GM19468 (cell line): ENCODE measurements around the gene POTEC.
"Not testable (repeated sequence)": the region's sequence is repeated elsewhere in the genome, so short reads cannot be mapped to it uniquely, and the experiment has no call there.

ENCODE experiments used
- ATAC-seq: cut with Tn5 transposase; IDR thresholded peaks from one replicate; pipeline ENCODE4 v1.9.1; 2021; ENCODE audit warnings: mild to moderate bottlenecking, moderate library complexity, moderate number of reproducible peaks; ENCODE audit not compliant: unreplicated experiment; ENCODE audit errors: extremely low read depth

POTEC gene

GRCh38 chr18:14543446-14543964, at the start of gene POTEC:
TSS of gene POTEC (minus strand) at chr18:14543600. CDS start at chr18:14543146, 454 bp downstream.
- not testable (repeated sequence) for ATAC-seq

DNA sequence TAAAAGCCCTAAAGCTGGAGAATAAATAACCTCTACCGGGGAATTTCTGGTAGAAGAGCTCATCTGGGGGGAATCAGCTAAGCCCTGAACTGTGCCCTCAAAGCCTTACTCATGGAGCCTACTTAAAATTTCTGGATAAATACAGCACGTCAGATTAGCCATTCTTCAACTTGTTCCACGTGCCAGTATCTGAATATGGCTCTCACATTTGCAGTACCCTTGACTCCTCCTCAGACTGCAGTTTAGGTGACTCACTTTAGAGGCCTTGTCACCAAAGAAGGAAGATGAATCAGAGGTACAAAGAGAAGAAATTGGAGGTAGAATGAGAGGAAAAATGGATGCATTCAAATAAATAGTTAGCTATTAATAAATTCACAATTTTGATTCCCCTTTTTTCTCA, 34.6 kb upstream of the POTEC start:
- ATAC-seq = no peak

GRCh38 chr18:14559502-14559901, 16.1 kb upstream of the POTEC start:
- not testable (repeated sequence) for ATAC-seq

DNA sequence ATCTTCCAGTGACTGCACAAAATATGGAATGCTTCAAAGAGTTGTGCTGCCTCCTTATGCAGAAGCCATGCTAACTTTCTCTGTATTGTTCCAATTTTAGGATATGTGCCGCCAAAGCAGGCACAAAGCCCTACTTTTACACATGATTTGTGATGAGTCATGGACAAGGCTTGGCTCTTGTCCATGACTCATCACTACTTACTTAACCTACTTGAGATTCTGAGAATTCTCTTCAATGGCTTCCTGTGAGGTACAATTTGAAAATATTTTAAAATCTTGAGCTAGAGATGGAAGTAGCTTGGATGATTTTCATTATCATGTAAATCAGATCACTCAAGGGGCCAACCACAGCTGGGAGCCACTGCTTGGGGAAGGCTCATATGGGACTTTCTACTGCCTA, 11.7 kb downstream of the POTEC start:
- not testable (repeated sequence) for ATAC-seq

DNA sequence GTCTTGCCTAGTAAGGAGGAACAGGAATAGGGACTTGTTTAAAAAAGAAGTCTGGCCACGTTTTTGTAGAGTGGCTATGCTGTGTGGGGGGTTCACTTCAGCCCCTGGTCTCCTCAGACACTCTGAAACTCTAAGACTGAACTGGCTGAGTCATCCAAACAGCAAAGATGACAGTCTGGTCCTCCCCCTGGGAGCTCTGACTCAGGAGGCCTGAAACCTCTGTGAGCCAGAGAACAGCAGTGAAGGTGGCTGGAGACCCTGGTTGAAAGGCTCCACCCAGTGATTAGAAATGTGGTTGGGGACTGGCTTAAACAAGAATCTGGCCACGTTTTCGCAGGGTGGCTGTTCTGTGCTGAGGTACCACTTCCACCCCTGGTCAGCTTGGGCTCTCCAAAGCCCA, 32.7 kb downstream of the POTEC start:
- not testable (repeated sequence) for ATAC-seq

- ATAC-seq = not testable (repeated sequence)
These were observed 39.7 kb downstream of the POTEC start for GRCh38 chr18:14503691-14504090.

DNA sequence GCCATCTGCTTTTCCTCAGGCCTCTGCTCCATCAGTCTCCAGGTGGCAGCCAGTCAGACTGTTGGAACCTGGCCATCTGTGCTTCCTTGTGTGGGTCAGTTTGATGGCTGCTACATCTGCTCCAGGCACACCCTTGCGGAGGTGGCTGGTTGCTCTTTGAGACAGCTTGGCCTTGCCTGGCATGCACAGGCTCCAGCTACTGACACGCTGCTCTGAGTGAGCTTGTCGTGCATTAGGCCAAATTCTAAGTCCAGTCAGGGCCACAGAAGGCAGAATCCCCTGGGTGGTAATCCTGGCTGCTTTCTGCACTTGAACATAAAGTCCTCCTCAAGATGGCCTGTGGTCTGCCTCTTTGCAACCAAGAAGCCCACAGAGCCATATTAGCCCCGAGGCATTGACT, 41.5 kb downstream of the POTEC start:
- ATAC-seq = not testable (repeated sequence)

GRCh38 chr18:14489256-14490014, 54.0 kb downstream of the POTEC start:
- not testable (repeated sequence) for ATAC-seq

GRCh38 chr18:14488789-14489188, 54.6 kb downstream of the POTEC start:
- not testable (repeated sequence) for ATAC-seq

DNA sequence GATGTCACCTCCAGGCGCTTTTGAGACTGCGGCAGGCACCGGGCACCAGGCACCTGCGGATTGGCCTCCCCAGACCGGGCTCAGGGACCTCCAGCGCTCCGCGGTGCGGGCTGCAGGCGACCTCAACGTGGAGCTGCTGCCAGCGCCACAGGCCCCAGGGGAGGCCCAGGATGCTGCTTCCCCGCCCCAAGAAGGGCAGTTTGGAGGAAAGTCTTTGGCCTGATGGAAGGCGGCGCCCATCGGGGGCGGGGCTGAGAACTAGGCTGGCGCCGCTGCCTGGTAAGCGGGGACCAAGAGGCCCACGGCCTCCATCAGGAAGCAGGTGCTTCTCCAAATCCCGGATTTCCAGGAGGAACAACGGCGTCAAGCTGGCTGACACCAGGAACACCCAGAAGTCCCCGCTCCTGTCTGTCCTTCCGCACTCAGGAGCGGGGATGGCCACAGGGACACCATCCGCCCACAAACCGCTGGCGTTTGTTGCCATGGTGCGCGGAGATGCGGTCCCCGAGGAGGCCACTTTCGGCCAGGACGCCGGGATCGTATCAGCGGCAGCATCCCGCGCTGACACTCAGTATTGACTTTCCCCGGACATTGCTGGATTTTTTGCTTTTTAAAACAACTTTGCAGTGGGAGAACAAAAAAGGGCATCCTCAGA, 56.3 kb downstream of the POTEC start:
- ATAC-seq = not testable (repeated sequence)

GRCh38 chr18:14479076-14479475, 64.3 kb downstream of the POTEC start:
- ATAC-seq = not testable (repeated sequence)

GRCh38 chr18:14475520-14475919, 67.9 kb downstream of the POTEC start:
- not testable (repeated sequence) for ATAC-seq

- ATAC-seq = not testable (repeated sequence)
These were observed 68.6 kb downstream of the POTEC start for GRCh38 chr18:14474752-14475151.

GRCh38 chr18:14474007-14474720, 69.2 kb downstream of the POTEC start:
- ATAC-seq = not testable (repeated sequence)

DNA sequence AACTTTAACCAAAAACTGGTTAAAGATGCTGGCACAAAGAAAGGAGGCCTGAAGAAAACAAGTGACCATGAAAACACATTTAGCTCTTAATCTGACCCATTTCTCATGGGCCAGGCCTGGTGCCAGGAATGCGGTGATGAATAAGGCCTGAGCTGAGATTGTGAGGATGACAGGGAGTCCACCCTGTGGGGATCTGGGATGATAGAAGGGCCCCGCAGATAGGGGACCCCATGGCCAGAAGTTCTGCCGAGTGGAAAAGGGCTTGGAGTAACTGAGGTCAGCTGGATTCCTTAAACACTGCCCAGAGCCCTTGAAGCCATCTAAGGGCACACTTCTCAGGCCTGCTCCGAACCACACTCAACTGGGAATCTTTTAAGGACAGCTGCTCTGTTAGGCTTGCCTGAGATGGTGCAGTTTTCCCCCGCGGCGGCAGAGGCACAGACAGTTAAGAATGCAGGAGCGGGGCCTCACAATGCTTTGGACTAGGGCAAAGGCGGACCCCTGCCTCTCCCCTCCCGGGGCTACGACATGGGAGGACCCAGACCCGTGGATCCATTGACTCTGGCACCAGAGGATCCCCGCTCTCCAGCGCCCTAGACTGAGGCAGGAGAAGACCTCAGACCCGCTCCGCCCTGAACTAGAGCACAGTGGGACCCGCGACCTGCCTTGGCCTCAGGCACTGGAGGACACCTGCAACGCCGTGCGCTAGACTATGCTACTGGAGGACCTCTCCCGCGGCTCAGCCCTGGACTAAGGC, 70.0 kb downstream of the POTEC start:
- not testable (repeated sequence) for ATAC-seq

DNA sequence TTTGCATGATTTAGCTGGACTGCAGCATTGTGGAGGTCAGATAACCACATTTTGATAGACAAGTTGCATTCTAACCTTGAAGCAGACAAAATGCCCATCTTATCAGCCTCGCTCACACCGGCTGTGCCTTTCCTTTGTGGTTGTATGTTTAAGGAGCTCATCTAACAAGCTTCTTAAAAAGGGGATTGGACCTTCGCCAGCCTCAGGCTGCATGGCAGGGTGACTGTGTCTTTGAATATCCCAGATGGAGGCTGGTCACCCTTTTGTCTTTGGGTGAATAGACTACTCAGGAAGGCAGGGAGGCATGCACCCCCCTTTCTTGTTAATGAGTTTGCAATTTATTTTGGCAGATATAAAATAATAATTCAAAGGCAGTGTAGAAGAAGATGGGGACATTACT, 72.1 kb downstream of the POTEC start:
- ATAC-seq = not testable (repeated sequence)

DNA sequence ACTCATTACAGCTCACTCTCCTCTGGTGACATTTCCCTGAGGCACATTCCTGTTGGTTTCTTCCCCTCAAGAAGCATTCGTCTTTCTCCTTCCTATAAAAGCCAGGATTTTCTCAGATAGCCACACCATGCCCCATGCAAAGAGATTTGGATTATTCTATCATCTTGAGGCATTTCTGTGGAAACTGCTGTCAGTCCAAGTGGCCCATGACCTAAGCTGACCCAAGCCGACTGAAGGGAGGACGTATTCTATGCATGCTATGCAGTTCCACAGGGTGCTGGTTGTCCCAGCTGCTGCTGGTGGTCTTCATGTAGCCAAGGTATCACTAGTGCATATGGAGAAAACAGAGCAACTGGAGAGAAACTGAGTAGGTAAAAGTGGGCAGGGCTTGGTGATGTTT, 73.0 kb downstream of the POTEC start:
- not testable (repeated sequence) for ATAC-seq

DNA sequence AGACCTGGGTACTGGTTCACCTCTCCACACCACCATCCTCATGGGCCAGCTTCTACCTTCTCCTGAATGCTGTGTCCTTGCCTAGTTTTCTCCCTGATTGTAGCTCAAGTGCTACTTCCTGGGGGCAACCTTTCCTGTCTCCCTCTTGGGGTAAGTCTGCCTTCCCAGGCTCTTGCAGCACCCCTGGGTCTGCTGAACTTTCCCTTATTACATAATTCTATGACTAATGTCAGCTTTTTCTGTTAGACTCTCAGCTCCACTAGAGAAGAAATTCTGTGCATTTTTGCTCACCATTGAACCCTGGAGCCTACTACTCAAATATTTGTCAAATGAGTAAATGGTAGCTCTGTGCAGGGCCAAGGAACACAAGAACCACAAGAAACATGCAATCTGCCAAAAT, 73.4 kb downstream of the POTEC start:
- ATAC-seq = not testable (repeated sequence)

DNA sequence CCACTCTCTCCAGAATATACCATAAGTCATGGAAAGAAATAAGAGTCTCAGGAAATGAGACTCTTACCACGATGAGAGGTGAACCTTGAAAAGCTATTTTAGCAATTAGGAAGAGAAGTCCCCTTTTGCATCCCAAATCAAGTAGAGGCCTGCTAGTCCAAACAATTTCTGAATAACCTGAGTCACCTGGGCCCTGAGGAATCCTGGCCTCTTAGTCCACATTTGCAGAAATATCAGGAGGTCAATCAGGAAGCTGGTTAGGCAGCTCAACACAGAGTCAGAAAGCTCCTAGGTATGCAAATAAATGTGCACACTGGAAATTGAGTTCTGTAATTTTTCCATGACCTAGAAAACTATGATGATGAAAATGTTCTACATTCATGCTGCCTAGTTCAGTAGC, 77.4 kb downstream of the POTEC start:
- not testable (repeated sequence) for ATAC-seq
